ENCODE results near the gene SHISA9. TPM values are rescaled to one million over a fixed set of nuclear protein-coding genes. Genes with fewer than 3 reads are reported as not detected.
"Not testable (repeated sequence)": the region's sequence is repeated elsewhere in the genome, so short reads cannot be mapped to it uniquely, and the experiment has no call there.

Gene SHISA9
- total RNA-seq, result not detected

DNA sequence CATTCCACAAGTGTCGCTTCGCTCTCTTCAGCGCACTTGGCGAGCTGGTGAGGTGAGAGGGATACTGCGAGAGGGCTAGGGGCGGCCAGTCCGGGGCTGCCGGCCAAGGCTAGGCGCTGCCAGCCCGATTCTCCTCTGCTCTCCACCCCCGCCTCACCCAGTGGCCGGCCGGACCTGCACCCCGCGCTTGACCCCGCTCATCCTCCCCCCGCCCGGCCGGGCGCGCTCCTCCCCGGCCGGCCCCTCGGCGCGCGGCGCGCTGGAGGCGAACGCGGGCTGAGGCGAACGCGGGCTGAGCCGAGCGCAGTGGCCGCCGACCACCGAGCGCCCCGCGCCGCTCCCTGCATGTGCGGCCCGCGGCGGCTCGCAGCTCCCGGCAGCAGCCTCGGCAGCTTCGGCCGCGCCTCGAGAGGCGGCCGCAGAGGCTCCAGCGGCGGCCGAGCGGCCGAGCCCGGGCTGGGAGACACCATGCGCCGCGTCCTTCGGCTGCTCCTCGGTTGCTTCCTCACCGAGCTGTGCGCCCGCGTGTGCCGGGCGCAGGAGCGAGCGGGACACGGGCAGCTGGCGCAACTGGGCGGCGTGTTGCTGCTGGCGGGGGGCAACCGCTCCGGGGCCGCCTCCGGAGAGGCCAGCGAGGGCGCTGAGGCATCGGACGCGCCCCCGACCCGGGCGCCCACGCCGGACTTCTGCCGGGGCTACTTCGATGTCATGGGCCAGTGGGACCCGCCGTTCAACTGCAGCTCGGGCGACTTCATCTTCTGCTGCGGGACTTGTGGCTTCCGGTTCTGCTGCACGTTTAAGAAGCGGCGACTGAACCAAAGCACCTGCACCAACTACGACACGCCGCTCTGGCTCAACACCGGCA lies at the start of gene SHISA9:
Gene SHISA9, plus strand, starts transcription at position 2 of the 865 bp plus-strand sequence.
- Histone ChIP-seq H3K27me3 (ENCODE audit: control insufficient read depth in 3 of 3, insufficient read depth in 3 of 3, low read length in 3 of 3) (peaks cover 52 to 56% (median 53%) of the 10 kb centered on the region in 3 donors), H3K4me3 (ENCODE audit: low read length in 3 of 3) (peak within 1 kb of the TSS in 1 of 3 donors; percentile 29), H3K9ac (ENCODE audit: low read depth in 1 of 3, low read length in 3 of 3) (peak within 1 kb of the TSS in 1 of 3 donors; percentile 16), H3K9me3 (ENCODE audit: control insufficient read depth in 3 of 3, low read length in 3 of 3) (no peaks in the 10 kb centered on the region), H3K27ac (ENCODE audit: low read depth, low read length) (no peak within 1 kb of the TSS), H3K4me1 (ENCODE audit: control insufficient read depth in 3 of 3, insufficient read depth in 3 of 3, low read length in 3 of 3) (peaks cover 0 to 13% (median 8%) of the 10 kb centered on the region in 3 donors), H3K36me3 (ENCODE audit: control insufficient read depth in 3 of 3, insufficient read depth in 3 of 3, low read length in 3 of 3) (no peaks in the 10 kb centered on the region)

DNA sequence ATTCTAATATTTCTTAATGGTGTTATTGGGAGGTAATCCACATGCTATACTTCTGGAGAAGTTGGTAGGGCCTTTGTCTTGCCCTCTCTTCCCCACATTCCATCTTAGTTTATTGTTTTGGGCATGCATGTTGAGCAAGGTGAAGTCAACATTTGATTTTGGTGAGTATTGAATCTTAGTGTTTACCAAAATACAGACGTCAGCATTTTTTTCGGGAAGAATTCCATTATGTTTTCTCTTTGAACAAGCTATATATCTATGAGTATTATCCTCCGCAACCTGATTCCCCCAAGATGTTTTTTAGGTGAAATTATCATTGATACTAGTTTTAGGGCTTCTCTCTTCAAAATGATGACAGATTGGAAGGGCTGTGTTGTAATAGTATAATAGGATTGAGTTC lies 47.4 kb upstream of the SHISA9 start:
- H3K9me3 ChIP-seq (ENCODE audit: control insufficient read depth in 3 of 3, low read length in 3 of 3), result no peaks in the 10 kb centered on the region
- H3K27me3 ChIP-seq (ENCODE audit: control insufficient read depth in 3 of 3, insufficient read depth in 3 of 3, low read length in 3 of 3), result no peaks in the 10 kb centered on the region
- H3K36me3 ChIP-seq (ENCODE audit: control insufficient read depth in 3 of 3, insufficient read depth in 3 of 3, low read length in 3 of 3), result no peaks in the 10 kb centered on the region
- H3K4me1 ChIP-seq (ENCODE audit: control insufficient read depth in 3 of 3, insufficient read depth in 3 of 3, low read length in 3 of 3), result no peaks in the 10 kb centered on the region
- H3K27ac ChIP-seq (ENCODE audit: low read depth, low read length), result no peak overlapping the region
- no peak overlapping the region for H3K4me3 ChIP-seq (ENCODE audit: low read length in 3 of 3)
- no peak overlapping the region for H3K9ac ChIP-seq (ENCODE audit: low read depth in 1 of 3, low read length in 3 of 3)

DNA sequence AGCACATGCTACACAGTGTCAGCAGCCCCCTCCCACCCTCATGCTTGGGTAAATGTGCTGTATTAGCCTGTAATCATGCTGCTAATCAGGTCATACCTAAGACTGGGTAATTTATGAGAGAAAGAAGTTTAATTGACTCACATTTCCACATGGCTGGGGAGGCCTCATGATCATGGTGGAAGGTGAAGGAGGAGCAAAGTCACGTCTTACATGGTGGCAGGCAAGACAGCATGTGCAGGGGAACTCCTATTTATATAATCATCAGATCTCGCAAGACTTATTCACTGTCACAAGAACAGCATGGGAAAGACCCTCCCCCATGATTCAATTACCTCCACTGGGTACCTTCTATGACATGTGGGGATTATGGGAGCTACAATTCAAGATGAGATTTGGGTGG lies 44.0 kb upstream of the SHISA9 start:
- H3K27me3 ChIP-seq (ENCODE audit: control insufficient read depth in 3 of 3, insufficient read depth in 3 of 3, low read length in 3 of 3); H3K9ac ChIP-seq (ENCODE audit: low read depth in 1 of 3, low read length in 3 of 3); H3K9me3 ChIP-seq (ENCODE audit: control insufficient read depth in 3 of 3, low read length in 3 of 3); H3K4me3 ChIP-seq (ENCODE audit: low read length in 3 of 3); H3K4me1 ChIP-seq (ENCODE audit: control insufficient read depth in 3 of 3, insufficient read depth in 3 of 3, low read length in 3 of 3); H3K36me3 ChIP-seq (ENCODE audit: control insufficient read depth in 3 of 3, insufficient read depth in 3 of 3, low read length in 3 of 3); H3K27ac ChIP-seq (ENCODE audit: low read depth, low read length): not testable (repeated sequence)

DNA sequence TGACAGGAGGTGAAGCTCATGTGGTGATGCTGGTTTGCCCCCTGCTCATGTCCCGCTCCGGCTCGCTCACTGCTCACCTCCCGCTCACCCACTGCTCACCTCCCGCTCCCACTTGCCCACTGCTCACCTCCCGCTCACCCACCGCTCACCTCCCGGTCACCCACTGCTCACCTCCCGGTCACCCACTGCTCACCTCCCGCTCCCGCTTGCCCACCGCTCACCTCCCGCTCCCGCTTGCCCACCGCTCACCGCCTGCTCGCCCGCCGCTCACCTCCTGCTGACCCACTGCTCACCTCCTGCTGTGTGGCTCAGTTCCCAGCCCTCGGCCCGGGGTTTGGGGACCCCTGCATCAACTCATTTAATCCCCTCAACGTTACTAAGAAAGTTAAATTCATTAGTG lies 39.1 kb upstream of the SHISA9 start:
- Histone ChIP-seq H3K27ac (ENCODE audit: low read depth, low read length) (no peak overlapping the region), H3K36me3 (ENCODE audit: control insufficient read depth in 3 of 3, insufficient read depth in 3 of 3, low read length in 3 of 3) (no peaks in the 10 kb centered on the region), H3K9me3 (ENCODE audit: control insufficient read depth in 3 of 3, low read length in 3 of 3) (no peaks in the 10 kb centered on the region), H3K4me1 (ENCODE audit: control insufficient read depth in 3 of 3, insufficient read depth in 3 of 3, low read length in 3 of 3) (no peaks in the 10 kb centered on the region), H3K4me3 (ENCODE audit: low read length in 3 of 3) (no peak overlapping the region), H3K27me3 (ENCODE audit: control insufficient read depth in 3 of 3, insufficient read depth in 3 of 3, low read length in 3 of 3) (no peaks in the 10 kb centered on the region), H3K9ac (ENCODE audit: low read depth in 1 of 3, low read length in 3 of 3) (no peak overlapping the region)

DNA sequence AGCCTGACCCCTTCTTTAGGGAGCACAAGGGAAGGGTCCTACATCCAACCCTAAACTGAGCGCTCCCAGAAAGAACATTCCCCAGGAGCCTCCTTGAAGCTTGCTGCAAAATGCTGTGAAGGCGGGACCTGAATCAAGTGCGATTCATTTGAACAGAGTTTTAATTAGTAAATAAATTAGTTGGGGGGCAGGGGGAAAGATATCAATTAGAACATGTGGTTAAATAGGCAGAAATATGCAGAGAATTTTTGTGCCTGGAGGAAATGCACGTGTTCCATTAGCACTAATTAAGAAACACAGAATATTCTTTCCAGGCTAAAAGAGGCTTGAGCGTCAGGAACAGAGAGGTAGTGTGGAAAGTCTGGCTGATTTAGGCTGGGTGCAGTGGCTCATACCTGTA lies 38.5 kb upstream of the SHISA9 start:
- Histone ChIP-seq H3K27ac (ENCODE audit: low read depth, low read length) (no peak overlapping the region), H3K9me3 (ENCODE audit: control insufficient read depth in 3 of 3, low read length in 3 of 3) (no peaks in the 10 kb centered on the region), H3K9ac (ENCODE audit: low read depth in 1 of 3, low read length in 3 of 3) (no peak overlapping the region), H3K27me3 (ENCODE audit: control insufficient read depth in 3 of 3, insufficient read depth in 3 of 3, low read length in 3 of 3) (no peaks in the 10 kb centered on the region), H3K36me3 (ENCODE audit: control insufficient read depth in 3 of 3, insufficient read depth in 3 of 3, low read length in 3 of 3) (no peaks in the 10 kb centered on the region), H3K4me1 (ENCODE audit: control insufficient read depth in 3 of 3, insufficient read depth in 3 of 3, low read length in 3 of 3) (no peaks in the 10 kb centered on the region), H3K4me3 (ENCODE audit: low read length in 3 of 3) (no peak overlapping the region)

DNA sequence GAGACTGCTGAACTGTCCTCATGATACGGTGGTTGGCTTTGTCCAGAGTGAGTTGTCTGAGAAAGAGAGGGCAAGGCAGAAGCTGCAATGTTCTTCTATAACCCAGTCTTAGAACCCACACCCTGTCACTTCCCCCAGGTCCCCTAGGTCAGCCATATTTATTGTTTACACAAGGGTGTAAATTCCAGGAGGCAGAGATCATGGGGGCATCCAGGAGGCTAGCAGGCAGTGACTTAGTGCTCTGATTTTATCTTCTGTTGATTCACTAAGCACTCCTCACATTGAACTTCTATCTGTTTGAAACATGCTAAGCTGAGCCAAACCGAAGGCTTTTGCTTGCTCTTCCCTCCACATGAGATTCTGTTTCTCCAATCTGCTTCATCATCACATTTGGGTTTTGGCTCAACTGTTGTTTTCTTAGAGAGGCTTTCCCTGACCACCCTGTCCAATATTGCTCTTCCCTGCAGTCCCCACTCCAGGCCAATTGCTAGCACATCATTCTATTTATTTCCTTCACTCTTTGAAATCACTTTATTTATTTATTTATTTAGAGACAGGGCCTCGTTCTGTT lies 34.3 kb upstream of the SHISA9 start:
- H3K27me3 ChIP-seq (ENCODE audit: control insufficient read depth in 3 of 3, insufficient read depth in 3 of 3, low read length in 3 of 3), result no peaks in the 10 kb centered on the region
- H3K9ac ChIP-seq (ENCODE audit: low read depth in 1 of 3, low read length in 3 of 3), result no peak overlapping the region
- H3K4me3 ChIP-seq (ENCODE audit: low read length in 3 of 3), result no peak overlapping the region
- no peaks in the 10 kb centered on the region for H3K36me3 ChIP-seq (ENCODE audit: control insufficient read depth in 3 of 3, insufficient read depth in 3 of 3, low read length in 3 of 3)
- no peaks in the 10 kb centered on the region for H3K4me1 ChIP-seq (ENCODE audit: control insufficient read depth in 3 of 3, insufficient read depth in 3 of 3, low read length in 3 of 3)
- H3K9me3 ChIP-seq (ENCODE audit: control insufficient read depth in 3 of 3, low read length in 3 of 3), result peaks cover 0 to 3% (median 0%) of the 10 kb centered on the region in 3 donors
- H3K27ac ChIP-seq (ENCODE audit: low read depth, low read length), result no peak overlapping the region

DNA sequence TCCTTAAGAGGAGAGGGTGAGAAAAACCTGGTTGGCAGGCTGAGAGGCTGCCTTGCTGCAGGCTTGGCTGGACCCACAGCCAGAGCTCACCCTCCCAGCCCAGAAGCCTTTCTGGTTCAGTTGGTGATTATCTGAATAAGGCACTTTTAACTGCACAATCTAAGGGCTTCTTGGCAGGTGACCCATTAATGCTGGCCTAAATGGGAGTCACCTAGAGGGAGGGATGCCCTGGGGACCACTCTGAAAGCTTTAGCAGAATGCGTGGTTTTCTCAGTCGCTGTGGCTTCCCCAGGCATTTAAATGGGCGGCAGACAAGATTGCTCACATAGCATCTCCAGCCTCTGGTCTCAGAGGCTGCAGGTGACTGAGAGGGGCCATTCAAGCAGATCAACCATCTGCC lies 33.2 kb upstream of the SHISA9 start:
- Histone ChIP-seq H3K9me3 (ENCODE audit: control insufficient read depth in 3 of 3, low read length in 3 of 3) (peaks cover 0 to 3% (median 0%) of the 10 kb centered on the region in 3 donors), H3K9ac (ENCODE audit: low read depth in 1 of 3, low read length in 3 of 3) (no peak overlapping the region)

DNA sequence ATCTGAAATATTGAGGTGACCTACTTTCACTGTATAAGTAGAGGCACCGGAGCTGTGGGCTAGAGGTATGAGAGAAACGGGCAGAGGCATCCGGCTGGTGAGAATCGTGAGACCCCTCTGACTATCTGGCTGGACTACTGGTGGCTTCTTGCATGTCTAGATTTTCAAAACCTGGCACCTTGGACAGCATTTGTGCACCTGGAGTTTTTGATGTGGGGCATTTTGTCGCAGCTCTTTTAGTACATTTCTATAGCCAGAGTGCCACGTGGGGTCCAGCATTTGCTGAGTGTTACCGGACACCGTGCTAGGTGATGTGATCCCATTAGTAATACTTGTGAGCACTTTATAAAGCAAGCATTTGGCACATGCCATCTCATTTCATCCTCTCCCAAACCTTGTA lies 32.6 kb upstream of the SHISA9 start:
- Histone ChIP-seq H3K36me3 (ENCODE audit: control insufficient read depth in 3 of 3, insufficient read depth in 3 of 3, low read length in 3 of 3) (no peaks in the 10 kb centered on the region), H3K27ac (ENCODE audit: low read depth, low read length) (no peak overlapping the region), H3K27me3 (ENCODE audit: control insufficient read depth in 3 of 3, insufficient read depth in 3 of 3, low read length in 3 of 3) (no peaks in the 10 kb centered on the region), H3K9me3 (ENCODE audit: control insufficient read depth in 3 of 3, low read length in 3 of 3) (peaks cover 0 to 3% (median 0%) of the 10 kb centered on the region in 3 donors), H3K4me1 (ENCODE audit: control insufficient read depth in 3 of 3, insufficient read depth in 3 of 3, low read length in 3 of 3) (no peaks in the 10 kb centered on the region), H3K4me3 (ENCODE audit: low read length in 3 of 3) (no peak overlapping the region), H3K9ac (ENCODE audit: low read depth in 1 of 3, low read length in 3 of 3) (no peak overlapping the region)

More for the DNA sequence above, 33.2 kb upstream of the SHISA9 start:
- Histone ChIP-seq H3K27ac (ENCODE audit: low read depth, low read length) (no peak overlapping the region), H3K4me3 (ENCODE audit: low read length in 3 of 3) (no peak overlapping the region), H3K36me3 (ENCODE audit: control insufficient read depth in 3 of 3, insufficient read depth in 3 of 3, low read length in 3 of 3) (no peaks in the 10 kb centered on the region), H3K27me3 (ENCODE audit: control insufficient read depth in 3 of 3, insufficient read depth in 3 of 3, low read length in 3 of 3) (no peaks in the 10 kb centered on the region), H3K4me1 (ENCODE audit: control insufficient read depth in 3 of 3, insufficient read depth in 3 of 3, low read length in 3 of 3) (no peaks in the 10 kb centered on the region)

DNA sequence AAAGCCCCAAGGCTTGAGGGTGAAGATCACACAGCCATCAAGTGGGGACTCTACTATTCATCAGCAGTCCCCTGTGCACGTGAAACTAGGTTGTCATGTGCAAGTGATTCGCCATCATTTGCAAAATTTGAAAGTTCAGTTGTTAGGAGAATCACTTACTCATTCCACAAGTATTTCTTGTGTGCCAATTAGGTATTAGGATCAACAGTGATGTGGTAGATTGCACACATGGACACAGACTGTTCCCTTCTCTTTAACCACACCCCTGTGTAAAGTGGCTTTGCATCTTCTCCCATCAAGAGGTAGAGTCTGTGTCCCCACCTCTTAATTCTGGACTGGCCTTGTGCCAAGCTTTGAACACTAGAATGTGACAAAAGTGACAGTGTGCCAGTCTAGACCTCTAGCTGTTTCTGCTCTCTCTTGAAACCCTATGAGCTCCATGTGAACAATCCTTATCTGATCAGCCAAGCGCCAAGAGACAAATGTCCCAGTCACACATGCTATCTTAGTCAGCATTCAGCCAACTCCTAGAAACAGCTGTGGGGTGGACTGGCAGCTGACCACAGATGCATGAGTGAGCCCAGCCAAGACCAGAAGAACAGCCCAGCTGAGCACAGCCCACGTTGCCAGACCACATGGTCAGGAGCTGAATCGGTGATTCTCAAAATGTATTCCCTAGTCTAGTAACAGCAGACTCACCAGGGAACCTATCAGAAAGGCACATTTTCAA lies 31.5 kb upstream of the SHISA9 start:
- Histone ChIP-seq H3K36me3 (ENCODE audit: control insufficient read depth in 3 of 3, insufficient read depth in 3 of 3, low read length in 3 of 3) (no peaks in the 10 kb centered on the region), H3K27ac (ENCODE audit: low read depth, low read length) (no peak overlapping the region)

DNA sequence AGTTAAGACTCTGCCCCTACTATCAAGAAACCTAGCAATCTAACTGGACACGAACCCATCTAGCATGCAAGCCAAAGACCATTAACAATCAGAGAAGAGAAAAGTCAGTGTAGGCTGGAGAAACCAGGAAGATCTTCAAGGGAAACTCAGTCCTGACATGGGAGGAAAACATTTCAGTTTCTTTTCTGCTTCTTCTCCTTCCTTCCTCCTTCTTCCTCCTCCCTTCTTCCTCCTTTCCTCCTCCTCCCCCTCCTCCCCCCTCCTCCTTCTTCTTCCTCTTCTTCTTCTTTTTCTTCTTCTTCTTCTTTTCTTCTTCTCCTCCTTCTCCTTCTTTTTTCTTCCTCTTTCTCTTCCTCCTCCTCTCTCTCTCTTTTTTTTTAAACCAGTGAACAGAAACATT lies 29.6 kb upstream of the SHISA9 start:
- Histone ChIP-seq H3K4me3 (ENCODE audit: low read length in 3 of 3) (no peak overlapping the region), H3K9ac (ENCODE audit: low read depth in 1 of 3, low read length in 3 of 3) (no peak overlapping the region), H3K4me1 (ENCODE audit: control insufficient read depth in 3 of 3, insufficient read depth in 3 of 3, low read length in 3 of 3) (no peaks in the 10 kb centered on the region), H3K36me3 (ENCODE audit: control insufficient read depth in 3 of 3, insufficient read depth in 3 of 3, low read length in 3 of 3) (no peaks in the 10 kb centered on the region), H3K27ac (ENCODE audit: low read depth, low read length) (no peak overlapping the region), H3K27me3 (ENCODE audit: control insufficient read depth in 3 of 3, insufficient read depth in 3 of 3, low read length in 3 of 3) (no peaks in the 10 kb centered on the region), H3K9me3 (ENCODE audit: control insufficient read depth in 3 of 3, low read length in 3 of 3) (peaks cover 0 to 3% (median 0%) of the 10 kb centered on the region in 3 donors)

More for the DNA sequence above, 31.5 kb upstream of the SHISA9 start:
- Histone ChIP-seq H3K9ac (ENCODE audit: low read depth in 1 of 3, low read length in 3 of 3) (no peak overlapping the region), H3K27me3 (ENCODE audit: control insufficient read depth in 3 of 3, insufficient read depth in 3 of 3, low read length in 3 of 3) (no peaks in the 10 kb centered on the region), H3K4me1 (ENCODE audit: control insufficient read depth in 3 of 3, insufficient read depth in 3 of 3, low read length in 3 of 3) (no peaks in the 10 kb centered on the region), H3K9me3 (ENCODE audit: control insufficient read depth in 3 of 3, low read length in 3 of 3) (peaks cover 0 to 3% (median 0%) of the 10 kb centered on the region in 3 donors), H3K4me3 (ENCODE audit: low read length in 3 of 3) (no peak overlapping the region)
